Measurements from ENCODE around the gene MGST3.
"Not testable (repeated sequence)": the region's sequence is repeated elsewhere in the genome, so short reads cannot be mapped to it uniquely, and the experiment has no call there.

DNA sequence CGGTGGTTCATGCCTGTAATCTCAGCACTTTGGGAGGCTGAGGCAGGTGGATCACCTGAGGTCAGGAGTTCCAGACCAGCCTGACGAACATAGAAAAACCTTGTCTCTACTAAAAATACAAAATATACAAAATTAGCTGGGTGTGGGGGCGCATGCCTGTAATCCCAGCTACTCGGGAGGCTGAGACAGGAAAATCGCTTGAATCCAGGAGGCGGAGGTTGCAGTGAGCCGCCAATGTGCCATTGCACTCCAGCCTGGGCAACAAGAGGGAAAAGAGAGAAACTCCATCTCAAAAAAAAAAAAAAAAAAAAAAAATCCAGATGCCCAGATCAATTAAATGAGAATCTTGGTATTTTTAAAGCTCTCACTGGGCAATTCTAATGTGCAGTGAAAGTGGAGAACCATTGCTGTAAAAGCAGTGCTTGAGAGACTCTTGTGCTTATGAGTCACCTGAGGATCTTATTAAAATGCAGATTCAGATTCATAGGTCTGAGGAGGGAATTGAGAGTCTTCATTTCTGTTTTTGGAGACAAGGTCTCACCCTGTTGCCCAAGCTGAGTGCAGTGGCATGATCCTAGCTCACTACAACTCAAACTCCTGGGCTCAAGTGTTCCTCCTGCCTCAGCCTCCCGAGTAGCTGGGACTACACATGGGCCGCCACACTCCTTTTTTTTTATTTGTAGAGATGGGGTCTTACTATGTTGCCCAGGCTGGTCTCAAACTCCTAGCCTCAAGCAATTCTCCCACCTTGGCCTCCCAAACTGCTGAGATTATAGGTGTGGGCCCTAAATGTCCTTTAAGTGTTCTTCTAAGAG, 27.9 kb downstream of the MGST3 start:
- TF ChIP-seq EZH2 (IDR thresholded peaks at IDR 0.05; ENCODE audit: borderline replicate concordance, insufficient read depth, low read depth, low read length, poor library complexity, severe bottlenecking): not testable (repeated sequence)
- TF ChIP-seq, protein P1, sequence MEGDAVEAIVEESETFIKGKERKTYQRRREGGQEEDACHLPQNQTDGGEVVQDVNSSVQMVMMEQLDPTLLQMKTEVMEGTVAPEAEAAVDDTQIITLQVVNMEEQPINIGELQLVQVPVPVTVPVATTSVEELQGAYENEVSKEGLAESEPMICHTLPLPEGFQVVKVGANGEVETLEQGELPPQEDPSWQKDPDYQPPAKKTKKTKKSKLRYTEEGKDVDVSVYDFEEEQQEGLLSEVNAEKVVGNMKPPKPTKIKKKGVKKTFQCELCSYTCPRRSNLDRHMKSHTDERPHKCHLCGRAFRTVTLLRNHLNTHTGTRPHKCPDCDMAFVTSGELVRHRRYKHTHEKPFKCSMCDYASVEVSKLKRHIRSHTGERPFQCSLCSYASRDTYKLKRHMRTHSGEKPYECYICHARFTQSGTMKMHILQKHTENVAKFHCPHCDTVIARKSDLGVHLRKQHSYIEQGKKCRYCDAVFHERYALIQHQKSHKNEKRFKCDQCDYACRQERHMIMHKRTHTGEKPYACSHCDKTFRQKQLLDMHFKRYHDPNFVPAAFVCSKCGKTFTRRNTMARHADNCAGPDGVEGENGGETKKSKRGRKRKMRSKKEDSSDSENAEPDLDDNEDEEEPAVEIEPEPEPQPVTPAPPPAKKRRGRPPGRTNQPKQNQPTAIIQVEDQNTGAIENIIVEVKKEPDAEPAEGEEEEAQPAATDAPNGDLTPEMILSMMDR (IDR thresholded peaks at IDR 0.05): not testable (repeated sequence)

Measured in B cell (primary cell).